CD8-positive, alpha-beta memory T cell (primary cell): Measurements from ENCODE around the gene DDX54. TPM values are rescaled to one million over a fixed set of nuclear protein-coding genes. Genes with fewer than 3 reads are reported as not detected.

Experiments
- CTCF ChIA-PET: fragments of 350-600 bp; sonication (Branson Sonifier 250); formaldehyde crosslinking; loops from one replicate; lab custom pipeline; 2021; ENCODE audit warnings: antibody characterized with exemption; lab: Charles Lee
- POLR2A ChIA-PET: fragments of 350-600 bp; sonication (Branson Sonifier 250); formaldehyde crosslinking; loops from one replicate; lab custom pipeline; 2021; ENCODE audit warnings: antibody characterized with exemption; lab: Charles Lee
- DNase-seq, 5 donors: peaks; one replicate each; pipeline versions ENCODE4 v3.0.0 to v3.0.0-alpha.2; 2020 to 2022; ENCODE audit warnings: mixed read lengths in 1 of 5
- H3K27ac ChIP-seq: one replicate; pipeline ENCODE4 v1.7.0; 2013; ENCODE audit warnings: low read depth, mild to moderate bottlenecking, low read length, moderate library complexity
- H3K27me3 ChIP-seq: 2 replicates; pipeline ENCODE4 v1.7.0; 2013; ENCODE audit warnings: low read length, mild to moderate bottlenecking; ENCODE audit not compliant: insufficient read depth, poor library complexity, severe bottlenecking
- H3K36me3 ChIP-seq: 2 replicates; pipeline ENCODE4 v1.7.0; 2013; ENCODE audit warnings: mild to moderate bottlenecking, low read length, moderate library complexity; ENCODE audit not compliant: insufficient read depth
- H3K4me1 ChIP-seq: 2 replicates; pipeline ENCODE4 v1.7.0; 2013; ENCODE audit warnings: mild to moderate bottlenecking, low read length, moderate library complexity; ENCODE audit not compliant: insufficient read depth
- H3K4me3 ChIP-seq: 2 replicates; pipeline ENCODE4 v1.7.0; 2013; ENCODE audit warnings: mild to moderate bottlenecking, low read length
- H3K9me3 ChIP-seq: 2 replicates; pipeline ENCODE4 v1.7.0; 2013; ENCODE audit warnings: mild to moderate bottlenecking, low read length
- H3K27ac Mint-ChIP-seq, 8 donors: one replicate each; pipeline ENCODE4 v1.8.0; 2020 to 2021; ENCODE audit warnings: mixed read lengths in 8 of 8, mild to moderate bottlenecking in 6 of 8, inconsistent platforms in 3 of 8, moderate library complexity in 3 of 8
- H3K27me3 Mint-ChIP-seq, 2 donors: one replicate each; pipeline ENCODE4 v1.8.0; 2020 to 2021; ENCODE audit warnings: mixed read lengths in 2 of 2, mild to moderate bottlenecking in 1 of 2, moderate library complexity in 1 of 2
- H3K36me3 Mint-ChIP-seq, 3 donors: one replicate each; pipeline ENCODE4 v1.8.0; 2020 to 2021; ENCODE audit warnings: mixed read lengths in 3 of 3, inconsistent platforms in 1 of 3, mild to moderate bottlenecking in 1 of 3
- H3K4me1 Mint-ChIP-seq, 3 donors: one replicate each; pipeline ENCODE4 v1.8.0; 2020 to 2021; ENCODE audit warnings: mixed read lengths in 3 of 3, inconsistent platforms in 1 of 3, mild to moderate bottlenecking in 1 of 3
- H3K4me3 Mint-ChIP-seq, 7 donors: one replicate each; pipeline ENCODE4 v1.8.0; 2020 to 2021; ENCODE audit warnings: mixed read lengths in 7 of 7, mild to moderate bottlenecking in 6 of 7, moderate library complexity in 4 of 7, inconsistent platforms in 2 of 7
- H3K9me3 Mint-ChIP-seq, 5 donors: one replicate each; pipeline ENCODE4 v1.8.0; 2020 to 2022; ENCODE audit warnings: mixed read lengths in 5 of 5, mild to moderate bottlenecking in 3 of 5, moderate library complexity in 2 of 5, inconsistent platforms in 1 of 5
- polyA plus RNA-seq: library from polyadenylated mRNA; unstranded; fragments of 300-500 nt; fragmentation: Illumina TruSeq; gene quantifications from one replicate; pipeline ENCODE4 v1.2.3, GENCODE V29; 2021
- total RNA-seq, 2 experiments: library from RNA; stranded (reverse); gene quantifications; one replicate each; pipeline ENCODE4 v1.2.3, GENCODE V29; 2021

DDX54 gene
- total and polyA plus RNA-seq, 3 experiments from 2014 or later = 47.7 to 133 (median 131) TPM

GRCh38 chr12:113109360-113109759, 75.9 kb downstream of the DDX54 start:
- H3K27ac ChIP-seq = no peak overlapping the region
- H3K4me3 ChIP-seq = no peak overlapping the region
- no peaks in the 10 kb centered on the region for H3K9me3 ChIP-seq
- H3K9me3 Mint-ChIP-seq = no peaks in the 10 kb centered on the region
- H3K27ac Mint-ChIP-seq = peak overlapping the region; percentile 27 to 95 (median 92)
- H3K4me3 Mint-ChIP-seq = peak overlapping the region in 2 of 7 donors; percentile 33 to 58
- no peaks in the 10 kb centered on the region for H3K36me3 ChIP-seq
- CTCF ChIA-PET = interaction anchor here (1.0 to 1.3 kb wide), 3 partner anchors 11 to 65 kb away, joined by 3 to 4 read pairs (median 4); no protein-coding TSS in a partner anchor
- H3K27me3 ChIP-seq = no peaks in the 10 kb centered on the region
- H3K4me1 ChIP-seq = peaks cover 6% of the 10 kb centered on the region
- no peak for DNase-seq
- POLR2A ChIA-PET = interaction anchor here (0.8 kb wide), 1 partner anchor 152 kb away, joined by 6 read pairs; no protein-coding TSS in a partner anchor
- no peaks in the 10 kb centered on the region for H3K36me3 Mint-ChIP-seq
- H3K27me3 Mint-ChIP-seq = peaks cover 0 to 3% of the 10 kb centered on the region in 2 donors
- peaks cover 16 to 26% (median 17%) of the 10 kb centered on the region in 3 donors for H3K4me1 Mint-ChIP-seq

- Histone ChIP-seq H3K27me3 (no peaks in the 10 kb centered on the region), H3K27ac (no peak overlapping the region), H3K4me3 (no peak overlapping the region), H3K4me1 (peaks cover 10% of the 10 kb centered on the region), H3K9me3 (no peaks in the 10 kb centered on the region), H3K36me3 (no peaks in the 10 kb centered on the region)
- ChIA-PET POLR2A (no interaction called here), CTCF (no interaction called here)
- H3K4me3 Mint-ChIP-seq = no peak overlapping the region
- no peaks in the 10 kb centered on the region for H3K9me3 Mint-ChIP-seq
- H3K36me3 Mint-ChIP-seq = no peaks in the 10 kb centered on the region
- H3K27me3 Mint-ChIP-seq = peaks cover 0 to 3% of the 10 kb centered on the region in 2 donors
- no peak for DNase-seq
- peak overlapping the region in 4 of 8 donors; percentile 34 to 85 (median 63) for H3K27ac Mint-ChIP-seq
- peaks cover 20 to 35% (median 23%) of the 10 kb centered on the region in 3 donors for H3K4me1 Mint-ChIP-seq
These were observed 77.0 kb downstream of the DDX54 start for GRCh38 chr12:113108308-113108707.

Other genes with a start within 250 kb of the DDX54 start
- 10 to 100 TPM; 11.2 to 12.5 TPM for gene OAS3, start 247.0 kb downstream of the DDX54 start, total RNA-seq
- gene OAS3, start 247.0 kb downstream of the DDX54 start, polyA plus RNA-seq = 22.0 TPM
- 10 to 100 TPM; 40.1 to 46.6 TPM for gene OAS2, start 207.0 kb downstream of the DDX54 start, total RNA-seq
- gene OAS2, start 207.0 kb downstream of the DDX54 start, polyA plus RNA-seq = 50.9 TPM
- gene DTX1, start 128.7 kb downstream of the DDX54 start, total RNA-seq = 1 to 10 TPM; 2.0 to 2.2 TPM
- 0.98 TPM for gene DTX1, start 128.7 kb downstream of the DDX54 start, polyA plus RNA-seq
- under 1 TPM; 0.51 to 0.72 TPM for gene RASAL1, start 49.7 kb downstream of the DDX54 start, total RNA-seq
- 0.45 TPM for gene RASAL1, start 49.7 kb downstream of the DDX54 start, polyA plus RNA-seq
- under 1 TPM; 0.16 to 0.33 TPM for gene CFAP73, start 35.8 kb downstream of the DDX54 start, total RNA-seq
- not detected for gene CFAP73, start 35.8 kb downstream of the DDX54 start, polyA plus RNA-seq
- gene RITA1, start 243 bp upstream of the DDX54 start, total RNA-seq = 10 to 100 TPM; 21.1 to 22.5 TPM
- gene RITA1, start 243 bp upstream of the DDX54 start, polyA plus RNA-seq = 27.4 TPM
- gene TPCN1, start 36.0 kb upstream of the DDX54 start, total RNA-seq = 10 to 100 TPM; 21.3 to 24.1 TPM
- gene TPCN1, start 36.0 kb upstream of the DDX54 start, polyA plus RNA-seq = 10.1 TPM
- 10 to 100 TPM; 14.9 to 16.8 TPM for gene SLC8B1, start 149.6 kb upstream of the DDX54 start, total RNA-seq
- gene SLC8B1, start 149.6 kb upstream of the DDX54 start, polyA plus RNA-seq = 26.8 TPM
- gene PLBD2, start 173.1 kb upstream of the DDX54 start, total RNA-seq = 10 to 100 TPM; 19.5 to 20.7 TPM
- 10.0 TPM for gene PLBD2, start 173.1 kb upstream of the DDX54 start, polyA plus RNA-seq
- gene SDS, start 218.4 kb upstream of the DDX54 start, total RNA-seq = under 1 TPM; 0.18 to 0.20 TPM
- gene SDS, start 218.4 kb upstream of the DDX54 start, polyA plus RNA-seq = not detected
- gene SDSL, start 236.9 kb upstream of the DDX54 start, total RNA-seq = under 1 TPM; 0.20 to 0.24 TPM
- not detected for gene SDSL, start 236.9 kb upstream of the DDX54 start, polyA plus RNA-seq